ENCODE measurements around the gene ZMYND12.

The ZMYND12 gene

DNA sequence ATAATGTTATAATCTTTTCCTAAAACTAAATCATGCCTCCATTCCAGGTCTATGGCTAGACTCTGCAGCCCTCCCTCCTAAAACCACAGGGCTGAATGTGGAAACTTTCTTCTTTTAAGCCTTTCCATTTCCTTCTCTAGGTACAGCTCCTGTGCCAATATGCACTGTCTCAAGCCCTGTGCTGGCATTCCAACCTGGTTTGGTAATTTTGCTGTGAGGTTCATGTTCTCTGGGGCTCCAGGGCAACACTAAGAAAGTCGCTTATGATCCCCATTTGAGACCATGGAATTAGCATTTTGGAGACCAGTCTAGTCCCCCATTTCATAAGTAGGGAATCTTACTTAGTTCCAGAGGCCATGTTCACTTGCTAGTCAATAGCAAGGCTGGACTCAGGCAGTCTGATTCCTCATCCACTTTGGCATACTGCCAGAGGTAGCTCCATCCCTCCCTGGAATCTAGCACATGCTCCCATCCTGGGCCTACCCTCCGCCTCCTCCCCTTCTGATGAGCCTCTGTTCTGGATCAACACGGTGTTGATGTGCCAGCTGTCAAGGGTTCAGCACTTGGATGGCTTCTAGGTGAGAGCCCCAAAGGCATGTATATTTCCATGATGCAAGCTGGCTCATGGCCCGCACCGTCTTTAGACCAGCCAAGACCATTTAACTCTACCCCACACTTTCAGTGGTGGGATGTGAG, 36.5 kb downstream of the ZMYND12 start:
- no peak overlapping the region for H3K4me2 ChIP-seq (ENCODE audit: low read length)
- H3K4me1 ChIP-seq (ENCODE audit: control insufficient read depth, insufficient read depth, low read length): no peaks in the 10 kb centered on the region
- no peak overlapping the region for H3K9ac ChIP-seq (ENCODE audit: low read depth, low read length)
- no peaks in the 10 kb centered on the region for H3K36me3 ChIP-seq (ENCODE audit: insufficient read depth, low read length)
- no peaks in the 10 kb centered on the region for H3K9me3 ChIP-seq (replicated peaks; ENCODE audit: low read length)
- no peak overlapping the region for H3K4me3 ChIP-seq (ENCODE audit: low read length)
- H3K27me3 ChIP-seq (ENCODE audit: control insufficient read depth, insufficient read depth, low read length): peaks cover 51% of the 10 kb centered on the region

DNA sequence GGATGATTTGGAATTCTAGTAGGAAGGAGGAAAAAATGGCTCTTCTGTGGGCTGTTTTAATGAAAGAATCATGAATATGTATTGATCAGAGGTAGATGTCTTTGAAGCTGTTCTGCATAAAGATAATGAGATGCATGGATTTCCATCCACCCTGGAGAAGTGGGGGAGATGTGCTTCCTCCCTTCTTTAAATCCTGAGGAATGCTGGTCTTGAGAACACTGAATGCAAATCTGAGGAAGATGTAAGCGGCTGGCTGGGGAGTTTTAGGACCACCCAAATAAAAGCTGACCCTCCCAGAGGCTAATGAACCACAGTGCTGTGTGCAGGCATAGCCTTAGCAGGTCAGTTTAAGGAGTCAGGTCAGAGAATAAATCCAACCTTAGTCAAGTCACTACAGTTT, 37.3 kb downstream of the ZMYND12 start:
- Histone ChIP-seq H3K4me3 (ENCODE audit: low read length) (no peak overlapping the region), H3K4me2 (ENCODE audit: low read length) (no peak overlapping the region), H3K4me1 (ENCODE audit: control insufficient read depth, insufficient read depth, low read length) (no peaks in the 10 kb centered on the region), H3K36me3 (ENCODE audit: insufficient read depth, low read length) (no peaks in the 10 kb centered on the region), H3K9ac (ENCODE audit: low read depth, low read length) (no peak overlapping the region), H3K27me3 (ENCODE audit: control insufficient read depth, insufficient read depth, low read length) (peaks cover 49% of the 10 kb centered on the region), H3K9me3 (replicated peaks; ENCODE audit: low read length) (no peaks in the 10 kb centered on the region)

DNA sequence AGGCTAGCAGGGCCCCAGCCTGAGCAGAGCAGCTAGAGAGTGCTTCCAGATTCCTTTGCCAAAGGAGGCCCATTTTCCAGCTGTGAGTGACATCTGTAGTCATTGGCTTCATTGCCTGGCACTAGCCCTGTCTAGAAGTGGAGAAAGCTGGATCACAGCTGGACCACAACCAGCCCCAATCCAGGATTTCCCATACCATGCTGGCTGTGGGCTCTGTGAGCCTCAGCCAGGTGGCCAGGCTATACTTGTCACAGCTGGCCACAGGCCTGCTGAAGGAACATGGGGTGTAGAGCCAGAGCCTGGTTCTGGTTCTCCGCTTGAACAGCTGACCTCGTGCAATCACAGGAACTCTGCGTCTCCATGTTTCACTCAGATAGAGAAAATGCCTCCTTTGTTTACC, 38.7 kb downstream of the ZMYND12 start:
- Histone ChIP-seq H3K4me2 (ENCODE audit: low read length) (no peak overlapping the region), H3K4me1 (ENCODE audit: control insufficient read depth, insufficient read depth, low read length) (no peaks in the 10 kb centered on the region), H3K4me3 (ENCODE audit: low read length) (no peak overlapping the region), H3K36me3 (ENCODE audit: insufficient read depth, low read length) (no peaks in the 10 kb centered on the region), H3K9me3 (replicated peaks; ENCODE audit: low read length) (no peaks in the 10 kb centered on the region), H3K27me3 (ENCODE audit: control insufficient read depth, insufficient read depth, low read length) (peaks cover 37% of the 10 kb centered on the region), H3K9ac (ENCODE audit: low read depth, low read length) (no peak overlapping the region)

DNA sequence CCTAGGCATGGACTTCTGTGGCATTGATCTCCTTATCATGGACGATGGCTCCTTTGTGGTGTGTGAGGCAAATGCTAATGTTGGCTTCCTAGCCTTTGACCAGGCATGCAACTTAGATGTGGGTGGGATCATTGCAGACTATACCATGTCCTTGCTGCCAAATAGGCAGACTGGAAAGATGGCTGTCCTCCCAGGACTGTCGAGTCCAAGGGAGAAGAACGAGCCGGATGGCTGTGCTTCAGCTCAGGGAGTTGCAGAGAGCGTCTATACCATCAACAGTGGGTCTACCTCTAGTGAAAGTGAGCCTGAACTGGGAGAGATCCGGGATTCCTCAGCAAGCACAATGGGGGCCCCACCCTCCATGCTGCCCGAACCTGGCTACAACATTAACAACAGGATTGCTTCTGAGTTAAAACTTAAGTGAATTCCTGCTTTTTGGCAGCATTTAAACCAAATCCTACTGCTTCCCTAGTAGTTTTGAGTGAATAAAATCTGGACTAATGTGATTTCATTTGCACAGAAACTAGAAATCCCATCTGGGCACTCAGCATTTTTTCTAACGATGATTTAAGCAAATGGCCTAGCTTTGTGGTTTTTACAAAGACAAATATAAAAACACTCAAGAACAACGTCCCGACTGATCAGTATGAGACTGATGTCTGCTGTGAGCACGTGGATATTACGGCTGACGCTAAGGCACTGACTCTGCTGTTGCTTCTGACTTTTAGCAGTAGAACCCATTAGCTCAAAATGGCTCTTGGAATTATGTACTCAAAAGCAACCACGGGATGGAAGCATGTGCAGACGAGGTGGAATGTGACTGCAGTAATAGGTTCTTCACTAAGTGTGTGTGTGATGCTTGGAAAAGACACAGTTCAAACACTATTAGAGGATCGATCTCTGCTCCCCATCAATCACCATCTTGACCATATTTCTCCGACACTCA, 41.0 kb downstream of the ZMYND12 start:
- Histone ChIP-seq H3K36me3 (ENCODE audit: insufficient read depth, low read length) (no peaks in the 10 kb centered on the region), H3K27me3 (ENCODE audit: control insufficient read depth, insufficient read depth, low read length) (peaks cover 14% of the 10 kb centered on the region), H3K4me3 (ENCODE audit: low read length) (no peak overlapping the region)

DNA sequence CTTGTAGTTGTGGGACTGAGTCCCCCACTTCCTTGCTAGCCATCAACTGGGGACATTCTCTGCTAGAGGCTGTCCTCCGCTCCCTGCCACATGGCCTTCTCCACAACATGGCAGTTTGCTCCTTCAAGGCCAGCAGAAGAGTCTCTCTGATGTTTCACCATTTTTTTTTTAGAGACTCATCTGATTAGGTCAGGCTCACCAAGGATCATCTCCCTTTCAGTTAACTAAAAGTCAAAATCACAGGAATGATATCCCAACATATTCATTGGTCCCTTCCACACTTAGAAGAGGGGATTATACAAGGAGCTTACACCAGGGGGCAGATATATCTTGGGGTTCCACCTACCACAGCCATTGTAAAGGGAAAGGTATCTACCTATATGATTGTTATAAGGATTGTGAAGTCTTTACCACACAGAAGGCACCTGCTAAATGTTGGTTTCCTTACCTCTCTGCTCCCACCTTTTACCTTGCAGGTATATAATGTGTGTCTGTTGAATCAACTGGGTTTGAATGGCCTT, 51.9 kb downstream of the ZMYND12 start:
- Histone ChIP-seq H3K4me2 (ENCODE audit: low read length) (no peak overlapping the region), H3K36me3 (ENCODE audit: insufficient read depth, low read length) (no peaks in the 10 kb centered on the region), H3K9ac (ENCODE audit: low read depth, low read length) (no peak overlapping the region), H3K9me3 (replicated peaks; ENCODE audit: low read length) (no peaks in the 10 kb centered on the region), H3K27me3 (ENCODE audit: control insufficient read depth, insufficient read depth, low read length) (peaks cover 16% of the 10 kb centered on the region), H3K4me1 (ENCODE audit: control insufficient read depth, insufficient read depth, low read length) (no peaks in the 10 kb centered on the region), H3K4me3 (ENCODE audit: low read length) (no peak overlapping the region)

More for the DNA sequence above, 41.0 kb downstream of the ZMYND12 start:
- H3K4me2 ChIP-seq (ENCODE audit: low read length): no peak overlapping the region
- no peaks in the 10 kb centered on the region for H3K4me1 ChIP-seq (ENCODE audit: control insufficient read depth, insufficient read depth, low read length)
- no peak overlapping the region for H3K9ac ChIP-seq (ENCODE audit: low read depth, low read length)
- no peaks in the 10 kb centered on the region for H3K9me3 ChIP-seq (replicated peaks; ENCODE audit: low read length)

DNA sequence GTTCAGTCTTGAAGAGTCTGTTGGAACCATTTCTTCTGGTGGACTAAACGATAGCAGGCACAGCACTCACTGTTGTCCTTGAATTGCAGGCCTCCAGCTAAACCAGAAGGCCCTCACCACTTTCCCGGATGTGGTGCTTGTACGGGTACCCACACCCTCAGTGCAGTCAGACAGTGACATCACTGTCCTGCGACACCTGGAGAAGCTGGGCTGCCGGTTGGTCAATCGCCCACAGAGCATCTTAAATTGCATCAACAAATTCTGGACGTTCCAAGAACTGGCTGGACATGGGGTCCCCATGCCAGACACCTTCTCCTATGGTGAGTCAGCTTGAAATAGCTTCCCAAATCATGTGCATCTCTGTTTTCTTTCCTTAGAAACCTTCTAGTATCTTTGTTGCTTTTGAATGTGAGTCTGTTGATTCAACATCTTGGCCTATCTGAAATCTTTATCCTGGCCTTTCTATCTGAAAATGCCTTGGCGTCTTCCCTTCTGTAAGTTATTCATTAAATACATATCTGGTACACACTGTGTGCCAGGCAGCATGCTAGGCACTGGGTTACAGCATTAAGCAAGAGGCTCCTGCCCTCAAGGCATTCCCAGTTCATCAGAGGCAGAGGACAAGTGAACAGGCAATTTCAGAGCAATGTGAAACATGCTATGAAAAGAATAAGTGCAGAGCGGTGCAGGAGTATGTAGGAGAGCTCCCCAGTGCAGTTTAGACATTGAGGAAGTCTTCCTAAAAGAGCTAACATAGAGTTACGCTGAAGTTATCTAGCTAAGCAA, 56.3 kb downstream of the ZMYND12 start:
- no peaks in the 10 kb centered on the region for H3K9me3 ChIP-seq (replicated peaks; ENCODE audit: low read length)
- no peak overlapping the region for H3K9ac ChIP-seq (ENCODE audit: low read depth, low read length)
- H3K4me3 ChIP-seq (ENCODE audit: low read length): no peak overlapping the region
- H3K36me3 ChIP-seq (ENCODE audit: insufficient read depth, low read length): no peaks in the 10 kb centered on the region
- H3K4me2 ChIP-seq (ENCODE audit: low read length): no peak overlapping the region
- H3K4me1 ChIP-seq (ENCODE audit: control insufficient read depth, insufficient read depth, low read length): no peaks in the 10 kb centered on the region
- peaks cover 5% of the 10 kb centered on the region for H3K27me3 ChIP-seq (ENCODE audit: control insufficient read depth, insufficient read depth, low read length)

DNA sequence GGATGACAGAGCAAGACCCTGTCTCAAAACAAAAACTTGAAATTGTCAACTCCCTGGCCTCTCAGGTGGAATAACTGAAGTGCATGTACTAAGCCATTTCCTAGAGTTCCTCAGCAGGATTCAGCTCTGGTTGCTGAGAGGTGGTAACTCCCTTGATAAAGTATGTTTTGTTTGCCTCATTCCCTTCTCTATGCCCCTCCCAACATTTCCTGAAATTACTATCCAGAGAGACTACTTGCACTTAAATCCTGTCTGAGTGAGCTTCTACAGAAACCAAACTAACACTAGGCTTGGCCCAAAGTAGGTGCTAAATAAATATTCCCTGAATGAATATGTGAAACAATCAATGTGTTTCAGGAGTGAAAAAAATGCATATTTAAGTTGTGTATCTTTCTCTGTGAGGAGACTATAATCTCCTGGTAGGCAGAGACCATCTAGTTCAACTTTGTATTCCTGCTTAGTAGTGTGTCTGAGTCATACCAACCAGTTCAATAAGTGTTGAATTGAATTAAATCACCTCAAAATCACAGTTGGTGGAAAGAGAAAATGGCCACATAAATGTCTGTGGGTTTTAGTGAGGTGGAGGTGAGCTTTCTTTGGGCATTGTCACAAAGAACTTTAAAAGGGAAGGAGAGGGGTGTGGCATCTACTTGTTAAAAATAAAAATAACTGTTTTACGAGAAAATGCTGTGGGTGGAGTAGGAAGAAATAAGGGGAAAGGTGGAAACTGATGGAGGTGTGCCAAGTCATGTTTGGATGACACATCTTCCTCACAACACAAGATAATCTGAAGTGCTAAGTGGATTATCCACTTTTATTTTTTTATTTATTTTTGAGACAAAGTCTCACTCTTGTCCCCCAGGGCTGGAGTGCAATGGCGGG, 62.6 kb downstream of the ZMYND12 start:
- H3K36me3 ChIP-seq (ENCODE audit: insufficient read depth, low read length): no peaks in the 10 kb centered on the region
- no peak overlapping the region for H3K4me3 ChIP-seq (ENCODE audit: low read length)
- peaks cover 8% of the 10 kb centered on the region for H3K27me3 ChIP-seq (ENCODE audit: control insufficient read depth, insufficient read depth, low read length)
- H3K4me1 ChIP-seq (ENCODE audit: control insufficient read depth, insufficient read depth, low read length): no peaks in the 10 kb centered on the region
- H3K4me2 ChIP-seq (ENCODE audit: low read length): no peak overlapping the region
- no peak overlapping the region for H3K9ac ChIP-seq (ENCODE audit: low read depth, low read length)
- H3K9me3 ChIP-seq (replicated peaks; ENCODE audit: low read length): no peaks in the 10 kb centered on the region

DNA sequence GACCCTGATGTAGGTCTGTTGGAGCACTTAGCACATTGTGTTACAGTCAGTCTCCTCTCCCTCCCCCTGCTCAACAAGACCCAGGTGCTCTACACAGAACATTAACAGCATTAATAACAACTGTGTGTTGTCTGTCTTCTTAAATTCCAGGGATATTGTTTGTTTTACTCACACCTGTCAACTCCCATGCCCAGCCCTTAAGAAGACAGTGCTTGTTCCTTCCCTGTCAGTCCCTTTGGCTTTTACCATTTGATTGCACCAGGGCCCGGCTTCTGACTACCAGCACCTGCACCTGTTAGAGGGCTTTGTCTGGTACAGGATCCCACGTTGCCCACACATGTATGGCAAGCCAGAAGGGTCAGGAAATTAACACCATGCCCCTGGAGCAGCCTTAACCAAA, 63.6 kb downstream of the ZMYND12 start:
- H3K27me3 ChIP-seq (ENCODE audit: control insufficient read depth, insufficient read depth, low read length): peaks cover 8% of the 10 kb centered on the region
- no peaks in the 10 kb centered on the region for H3K9me3 ChIP-seq (replicated peaks; ENCODE audit: low read length)
- no peak overlapping the region for H3K4me3 ChIP-seq (ENCODE audit: low read length)
- no peak overlapping the region for H3K9ac ChIP-seq (ENCODE audit: low read depth, low read length)
- H3K4me2 ChIP-seq (ENCODE audit: low read length): no peak overlapping the region
- H3K4me1 ChIP-seq (ENCODE audit: control insufficient read depth, insufficient read depth, low read length): no peaks in the 10 kb centered on the region
- H3K36me3 ChIP-seq (ENCODE audit: insufficient read depth, low read length): no peaks in the 10 kb centered on the region

DNA sequence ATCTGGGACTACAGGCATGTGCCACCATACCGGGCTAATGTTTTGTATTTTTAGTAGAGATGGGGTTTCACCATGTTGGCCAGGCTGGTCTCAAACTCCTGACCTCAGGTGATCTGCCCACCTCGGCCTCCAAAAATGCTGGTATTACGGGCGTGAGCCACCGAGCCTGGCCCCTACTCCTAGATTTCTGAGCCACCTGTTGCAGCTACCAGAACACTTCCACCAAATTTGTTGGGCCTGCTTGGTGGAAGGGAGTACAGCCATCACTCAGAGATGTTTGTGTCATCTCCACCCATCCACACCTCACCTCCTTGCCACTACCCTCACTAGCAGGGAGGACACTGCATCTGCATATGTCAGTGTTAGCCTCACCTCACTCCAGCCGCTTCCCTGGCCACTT, 69.8 kb downstream of the ZMYND12 start:
- Histone ChIP-seq H3K4me1 (ENCODE audit: control insufficient read depth, insufficient read depth, low read length) (peaks cover 2% of the 10 kb centered on the region), H3K36me3 (ENCODE audit: insufficient read depth, low read length) (no peaks in the 10 kb centered on the region), H3K4me3 (ENCODE audit: low read length) (no peak overlapping the region), H3K4me2 (ENCODE audit: low read length) (no peak overlapping the region), H3K9ac (ENCODE audit: low read depth, low read length) (no peak overlapping the region), H3K9me3 (replicated peaks; ENCODE audit: low read length) (no peaks in the 10 kb centered on the region), H3K27me3 (ENCODE audit: control insufficient read depth, insufficient read depth, low read length) (peaks cover 25% of the 10 kb centered on the region)

DNA sequence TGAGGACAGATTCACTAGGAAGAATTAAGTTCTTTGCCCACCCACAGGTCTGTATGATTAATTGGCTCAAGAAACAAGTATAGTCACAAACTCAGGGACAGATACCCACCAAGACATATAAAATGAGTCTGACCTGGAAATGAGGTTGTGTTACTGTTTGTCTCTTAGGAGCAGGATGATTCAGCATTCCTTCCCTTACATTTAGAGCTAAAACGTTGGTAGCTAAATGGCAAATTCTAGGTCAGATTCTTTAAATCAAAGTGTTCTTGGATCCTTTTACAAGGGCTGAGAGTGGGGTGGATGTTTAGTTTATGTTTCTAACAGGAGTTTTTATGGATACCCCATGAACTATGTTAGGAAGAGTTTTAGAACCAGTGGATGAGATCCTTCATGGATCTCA, 70.5 kb downstream of the ZMYND12 start:
- Histone ChIP-seq H3K4me1 (ENCODE audit: control insufficient read depth, insufficient read depth, low read length) (peaks cover 6% of the 10 kb centered on the region), H3K9ac (ENCODE audit: low read depth, low read length) (no peak overlapping the region), H3K27me3 (ENCODE audit: control insufficient read depth, insufficient read depth, low read length) (peaks cover 27% of the 10 kb centered on the region), H3K36me3 (ENCODE audit: insufficient read depth, low read length) (no peaks in the 10 kb centered on the region), H3K4me3 (ENCODE audit: low read length) (no peak overlapping the region), H3K9me3 (replicated peaks; ENCODE audit: low read length) (no peaks in the 10 kb centered on the region), H3K4me2 (ENCODE audit: low read length) (no peak overlapping the region)

Data from skeletal muscle satellite cell (primary cell).